ENCODE measurements around the gene GPR87. TPM values are rescaled to one million over a fixed set of nuclear protein-coding genes. Genes with fewer than 3 reads are reported as not detected.

Gene GPR87
- total and polyA plus RNA-seq, 2 of the 4 experiments (the other 2 are of a cell fraction): 0.26 to 0.36 TPM

DNA sequence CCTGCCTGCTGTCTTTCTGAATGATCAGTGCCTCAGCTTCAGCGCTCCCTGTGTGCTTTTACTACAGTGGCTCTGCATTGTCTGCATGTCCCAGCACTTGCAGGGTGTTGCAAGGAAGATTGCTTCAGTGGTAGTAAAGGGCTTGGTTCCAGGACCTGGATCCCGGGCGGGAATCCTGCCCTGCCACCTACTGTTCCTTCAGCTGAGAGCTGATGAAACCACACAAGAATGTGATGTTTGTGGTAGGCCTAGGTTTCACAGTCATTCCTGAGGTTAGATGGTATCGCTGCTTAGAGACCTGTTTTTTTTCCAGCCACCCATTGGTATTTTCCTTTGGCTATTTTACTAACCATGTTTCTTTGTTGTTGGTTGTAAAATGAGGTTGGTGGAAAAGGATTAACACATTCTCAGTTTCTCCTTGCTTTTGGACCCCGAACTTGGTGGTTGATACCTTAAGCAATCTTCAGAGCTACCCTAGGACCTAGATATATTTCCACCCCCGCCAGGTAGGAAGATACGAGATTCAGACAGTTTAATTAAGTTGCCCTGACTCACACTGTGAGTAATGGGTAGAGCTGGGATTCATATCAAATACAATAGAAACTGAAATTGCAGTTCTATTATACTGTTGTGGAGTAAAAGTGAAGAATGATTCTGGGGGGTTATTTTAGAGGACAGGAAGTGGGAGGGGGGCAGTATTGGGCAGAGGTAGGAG is 11.4 kb downstream of the GPR87 start (continued):
- TF ChIP-seq, protein P1, sequence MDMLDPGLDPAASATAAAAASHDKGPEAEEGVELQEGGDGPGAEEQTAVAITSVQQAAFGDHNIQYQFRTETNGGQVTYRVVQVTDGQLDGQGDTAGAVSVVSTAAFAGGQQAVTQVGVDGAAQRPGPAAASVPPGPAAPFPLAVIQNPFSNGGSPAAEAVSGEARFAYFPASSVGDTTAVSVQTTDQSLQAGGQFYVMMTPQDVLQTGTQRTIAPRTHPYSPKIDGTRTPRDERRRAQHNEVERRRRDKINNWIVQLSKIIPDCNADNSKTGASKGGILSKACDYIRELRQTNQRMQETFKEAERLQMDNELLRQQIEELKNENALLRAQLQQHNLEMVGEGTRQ (IDR thresholded peaks at IDR 0.05; ENCODE audit: low read depth, low read length): no peak

GRCh38 chr3:151303751-151304150 is 12.9 kb downstream of the GPR87 start:
- no peaks in the 10 kb centered on the region for H3K27me3 ChIP-seq (ENCODE audit: control insufficient read depth, insufficient read depth, low read length)
- no peak overlapping the region for H3K14ac ChIP-seq (replicated peaks; ENCODE audit: low read depth, low read length)
- no peak for DNase-seq
- no peak overlapping the region for H2AFZ ChIP-seq (replicated peaks; ENCODE audit: low read length, poor library complexity)
- BruUV-seq (replicated peaks): no TSS peak
- H2BK20ac ChIP-seq (ENCODE audit: low read depth, low read length): 0 out of 2 replicates have a peak overlapping the region, but pooled peaks have one; percentile 10
- H3K79me1 ChIP-seq (ENCODE audit: low read depth in 1 of 2, low read length in 2 of 2): no peaks in the 10 kb centered on the region
- no peak overlapping the region for H2AK9ac ChIP-seq (replicated peaks; ENCODE audit: low read depth, low read length, poor library complexity)
- no peaks in the 10 kb centered on the region for H3K9me3 ChIP-seq (ENCODE audit: control insufficient read depth, insufficient read depth, low read length)
- no peak overlapping the region for H2BK5ac ChIP-seq (ENCODE audit: low read depth, low read length, poor library complexity, severe bottlenecking)
- intact Hi-C loops (cut with micrococcal nuclease): loop anchor here (5.0 kb wide), 1 partner anchor 354 kb away; no protein-coding TSS in a partner anchor
- H4K20me1 ChIP-seq (ENCODE audit: insufficient read depth, low read length): no peaks in the 10 kb centered on the region
- 0 out of 3 replicates have a peak overlapping the region, but pooled peaks have one; percentile 48 for H2BK15ac ChIP-seq (ENCODE audit: low read depth, low read length)
- 0 out of 2 replicates have a peak overlapping the region, but pooled peaks have one; percentile 9 for H3K18ac ChIP-seq (ENCODE audit: low read depth, low read length)
- H3K4ac ChIP-seq (ENCODE audit: low read depth, low read length): peak overlapping the region; percentile 25; the same call in 1 of the 2 replicates
- no peak overlapping the region for H4K8ac ChIP-seq (ENCODE audit: low read depth in 2 of 2, low read length in 2 of 2)
- H4K5ac ChIP-seq (ENCODE audit: low read depth, low read length): no peak overlapping the region
- ChIA-PET CTCF (interaction anchor here (1.0 to 1.2 kb wide), 2 partner anchors 12 to 22 kb away, joined by 3 to 4 read pairs; no protein-coding TSS in a partner anchor), POLR2A (ENCODE audit: unreplicated experiment) (no interaction called here)
- no peak overlapping the region for H3K9ac ChIP-seq (ENCODE audit: low read depth, low read length)
- H3K23ac ChIP-seq (ENCODE audit: low read depth, low read length): no peak overlapping the region
- dilution Hi-C loops (cut with HindIII; ENCODE audit: low sequenced_read_pairs, unreplicated experiment): no loop called here
- no peak overlapping the region for H3K4me3 ChIP-seq (ENCODE audit: insufficient read depth, low read depth, low read length)
- peaks cover 3% of the 10 kb centered on the region; the same call in 1 of the 2 replicates for H3K9me1 ChIP-seq (ENCODE audit: insufficient read depth, low read length)
- no peak overlapping the region for H3K27ac ChIP-seq (ENCODE audit: insufficient read depth, low read length)
- no peak overlapping the region for H4K91ac ChIP-seq (ENCODE audit: insufficient read depth, low read depth, low read length)
- no peak for ATAC-seq (ENCODE audit: low read depth)
- H3K56ac ChIP-seq (ENCODE audit: extremely low read depth, insufficient read depth, low read length): no peak overlapping the region
- peaks cover 15% of the 10 kb centered on the region for H3K4me1 ChIP-seq (ENCODE audit: control insufficient read depth, insufficient read depth, low read length)
- WGBS, 2 experiments (ENCODE audit: extremely low coverage in 2 of 2, insufficient read length in 1 of 2): no CpG with 5 or more reads among the region's 2 CpGs
- H3K4me2 ChIP-seq (ENCODE audit: low read depth, low read length): no peak overlapping the region
- no peaks in the 10 kb centered on the region for H3K36me3 ChIP-seq (ENCODE audit: control insufficient read depth, insufficient read depth, low read length)
- peak overlapping the region; percentile 20; the same call in 1 of the 2 replicates for H2AK5ac ChIP-seq (ENCODE audit: low read depth, low read length)
- in situ Hi-C loops (cut with MboI; ENCODE audit: low sequenced_read_pairs): no loop called here
- H2BK120ac ChIP-seq (ENCODE audit: low read depth, low read length): 0 out of 2 replicates have a peak overlapping the region, but pooled peaks have one; percentile 19
- TF ChIP-seq CHD1 (IDR thresholded peaks at IDR 0.05; ENCODE audit: low read depth, low read length) (no peak), POLR2A (IDR thresholded peaks at IDR 0.05; ENCODE audit: low read depth, low read length) (no peak), MAFK (IDR thresholded peaks at IDR 0.05; ENCODE audit: low read depth, low read length) (no peak), SMC3 (IDR thresholded peaks at IDR 0.05; ENCODE audit: low read depth, low read length) (no peak), RAD21 (IDR thresholded peaks at IDR 0.05; ENCODE audit: low read length) (no peak), CEBPB (IDR thresholded peaks at IDR 0.05; ENCODE audit: low read depth, low read length) (no peak), FOS (IDR thresholded peaks at IDR 0.05; ENCODE audit: low read depth, low read length) (no peak), NFE2L2 (IDR thresholded peaks at IDR 0.05; ENCODE audit: low read depth, low read length) (no peak), ELK1 (IDR thresholded peaks at IDR 0.05; ENCODE audit: borderline replicate concordance, low read depth, low read length) (no peak)
- TF ChIP-seq, protein P1 (IDR thresholded peaks at IDR 0.05; ENCODE audit: low read depth, low read length): no peak
- TF ChIP-seq, protein P2, sequence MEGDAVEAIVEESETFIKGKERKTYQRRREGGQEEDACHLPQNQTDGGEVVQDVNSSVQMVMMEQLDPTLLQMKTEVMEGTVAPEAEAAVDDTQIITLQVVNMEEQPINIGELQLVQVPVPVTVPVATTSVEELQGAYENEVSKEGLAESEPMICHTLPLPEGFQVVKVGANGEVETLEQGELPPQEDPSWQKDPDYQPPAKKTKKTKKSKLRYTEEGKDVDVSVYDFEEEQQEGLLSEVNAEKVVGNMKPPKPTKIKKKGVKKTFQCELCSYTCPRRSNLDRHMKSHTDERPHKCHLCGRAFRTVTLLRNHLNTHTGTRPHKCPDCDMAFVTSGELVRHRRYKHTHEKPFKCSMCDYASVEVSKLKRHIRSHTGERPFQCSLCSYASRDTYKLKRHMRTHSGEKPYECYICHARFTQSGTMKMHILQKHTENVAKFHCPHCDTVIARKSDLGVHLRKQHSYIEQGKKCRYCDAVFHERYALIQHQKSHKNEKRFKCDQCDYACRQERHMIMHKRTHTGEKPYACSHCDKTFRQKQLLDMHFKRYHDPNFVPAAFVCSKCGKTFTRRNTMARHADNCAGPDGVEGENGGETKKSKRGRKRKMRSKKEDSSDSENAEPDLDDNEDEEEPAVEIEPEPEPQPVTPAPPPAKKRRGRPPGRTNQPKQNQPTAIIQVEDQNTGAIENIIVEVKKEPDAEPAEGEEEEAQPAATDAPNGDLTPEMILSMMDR (conservative IDR thresholded peaks at IDR 0.05; ENCODE audit: low read depth, low read length): no peak

All from IMR-90 (cell line).